ENCODE results near the gene SCAF8. TPM values are rescaled to one million over a fixed set of nuclear protein-coding genes. Genes with fewer than 3 reads are reported as not detected.

SCAF8 gene, protein sequence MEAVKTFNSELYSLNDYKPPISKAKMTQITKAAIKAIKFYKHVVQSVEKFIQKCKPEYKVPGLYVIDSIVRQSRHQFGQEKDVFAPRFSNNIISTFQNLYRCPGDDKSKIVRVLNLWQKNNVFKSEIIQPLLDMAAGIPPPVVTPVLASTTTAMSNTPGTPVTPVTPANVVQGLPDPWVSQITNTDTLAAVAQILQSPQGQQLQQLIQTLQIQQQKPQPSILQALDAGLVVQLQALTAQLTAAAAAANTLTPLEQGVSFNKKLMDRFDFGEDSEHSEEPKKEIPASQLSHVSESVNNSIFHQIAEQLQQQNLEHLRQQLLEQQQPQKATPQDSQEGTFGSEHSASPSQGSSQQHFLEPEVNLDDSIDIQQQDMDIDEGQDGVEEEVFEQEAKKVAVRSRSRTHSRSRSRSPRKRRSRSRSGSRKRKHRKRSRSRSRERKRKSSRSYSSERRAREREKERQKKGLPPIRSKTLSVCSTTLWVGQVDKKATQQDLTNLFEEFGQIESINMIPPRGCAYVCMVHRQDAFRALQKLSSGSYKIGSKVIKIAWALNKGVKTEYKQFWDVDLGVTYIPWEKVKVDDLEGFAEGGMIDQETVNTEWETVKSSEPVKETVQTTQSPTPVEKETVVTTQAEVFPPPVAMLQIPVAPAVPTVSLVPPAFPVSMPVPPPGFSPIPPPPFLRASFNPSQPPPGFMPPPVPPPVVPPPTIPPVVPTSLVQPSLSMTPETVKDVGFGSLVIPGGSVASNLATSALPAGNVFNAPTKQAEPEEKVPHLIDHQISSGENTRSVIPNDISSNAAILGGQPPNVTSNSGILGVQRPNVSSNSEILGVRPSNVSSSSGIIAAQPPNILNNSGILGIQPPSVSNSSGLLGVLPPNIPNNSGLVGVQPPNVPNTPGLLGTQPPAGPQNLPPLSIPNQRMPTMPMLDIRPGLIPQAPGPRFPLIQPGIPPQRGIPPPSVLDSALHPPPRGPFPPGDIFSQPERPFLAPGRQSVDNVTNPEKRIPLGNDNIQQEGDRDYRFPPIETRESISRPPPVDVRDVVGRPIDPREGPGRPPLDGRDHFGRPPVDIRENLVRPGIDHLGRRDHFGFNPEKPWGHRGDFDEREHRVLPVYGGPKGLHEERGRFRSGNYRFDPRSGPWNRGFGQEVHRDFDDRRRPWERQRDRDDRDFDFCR (N-terminal part only)
- 18.6 and 24.1 TPM in 2 replicates for total RNA-seq

DNA sequence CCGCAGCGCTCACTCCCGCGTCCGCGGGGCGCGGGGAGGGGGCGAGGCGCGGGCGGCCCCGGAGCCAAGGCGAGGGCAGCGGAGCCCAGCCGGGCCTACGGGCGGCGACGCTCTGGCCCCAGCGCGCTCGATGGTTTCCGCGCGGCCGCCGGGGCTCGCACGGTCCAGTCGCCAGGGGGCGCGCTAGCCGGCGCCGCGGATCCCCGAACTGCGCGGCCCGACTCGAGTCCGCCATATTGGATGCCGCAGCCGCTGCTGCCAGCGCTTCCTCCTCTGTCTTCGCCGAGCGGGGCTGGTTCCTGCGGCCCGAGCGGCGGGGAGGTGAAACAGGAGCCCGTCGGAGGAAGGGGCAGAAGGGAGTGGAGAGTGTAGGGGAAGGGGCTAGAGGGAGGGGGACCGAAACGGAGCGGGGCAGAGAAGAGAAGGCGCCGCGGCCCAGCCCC lies at the start of gene SCAF8:
SCAF8 (plus strand) TSS at position 234 of the 443 bp plus-strand sequence. CDS start 485 bp downstream, outside the sequence.

Other genes with a start within 250 kb of the SCAF8 start
- 2.1 and 4.2 TPM in 2 replicates for gene CNKSR3, start 222.7 kb upstream of the SCAF8 start, total RNA-seq